ENCODE data around the gene NAGK. TPM values are rescaled to one million over a fixed set of nuclear protein-coding genes. Genes with fewer than 3 reads are reported as not detected.

Gene NAGK
- total RNA-seq, 2 donors from 2014 or later: 46.6 to 125 TPM

Other genes starting within 250 kb of the NAGK start
- under 1 TPM in 1 of 2 donors, not detected in 1; 0.54 TPM for gene CLEC4F, start 248.0 kb upstream of the NAGK start, total RNA-seq
- gene CD207, start 232.8 kb upstream of the NAGK start, total RNA-seq: under 1 TPM in 1 of 2 donors, not detected in 1; 0.27 TPM
- gene VAX2, start 168.1 kb upstream of the NAGK start, total RNA-seq: 1 to 10 TPM in 1 of 2 donors, under 1 TPM in 1; 0.56 to 1.9 TPM
- 1 to 10 TPM; 1.4 to 4.4 TPM for gene ATP6V1B1, start 132.7 kb upstream of the NAGK start, total RNA-seq
- gene ANKRD53, start 90.0 kb upstream of the NAGK start, total RNA-seq: 1 to 10 TPM in 1 of 2 donors, under 1 TPM in 1; 0.49 to 4.6 TPM
- gene TEX261, start 73.8 kb upstream of the NAGK start, total RNA-seq: 10 to 100 TPM; 35.9 to 45.1 TPM
- 10 to 100 TPM in 1 of 2 donors, 1 to 10 TPM in 1; 5.8 to 10.6 TPM for gene MCEE, start 61.6 kb downstream of the NAGK start, total RNA-seq
- gene MPHOSPH10, start 62.0 kb downstream of the NAGK start, total RNA-seq: 10 to 100 TPM; 17.2 to 37.0 TPM
- gene PAIP2B, start 158.5 kb downstream of the NAGK start, total RNA-seq: 1 to 10 TPM; 3.3 to 4.7 TPM